NCI-H1105 (cell line): ENCODE measurements around the gene SLC37A2.
"Not testable (repeated sequence)": the region's sequence is repeated elsewhere in the genome, so short reads cannot be mapped to it uniquely, and the experiment has no call there.

Experiments
- DNase-seq: peaks from one replicate; lab custom pipeline; 2025; lab: John Stamatoyannopoulos, UW

SLC37A2 gene

GRCh38 chr11:125062931-125063428 lies at the start of gene SLC37A2:
SLC37A2 (plus strand) TSS chr11:125063305; CDS start chr11:125063368, 63 bp downstream.
- DNase-seq, result peak; percentile 56

GRCh38 chr11:125016413-125016812 lies 46.7 kb upstream of the SLC37A2 start:
- DNase-seq, result no peak

- no peak for DNase-seq
These were observed 42.8 kb upstream of the SLC37A2 start for GRCh38 chr11:125020342-125020741.

GRCh38 chr11:125022551-125022950 lies 40.6 kb upstream of the SLC37A2 start:
- DNase-seq, result no peak

- no peak for DNase-seq
These were observed 37.1 kb upstream of the SLC37A2 start for GRCh38 chr11:125025968-125026367.

- DNase-seq, result not testable (repeated sequence)
These were observed 33.7 kb upstream of the SLC37A2 start for GRCh38 chr11:125029431-125029830.

GRCh38 chr11:125036933-125037332 lies 26.2 kb upstream of the SLC37A2 start:
- DNase-seq, result no peak

GRCh38 chr11:125049164-125049792 lies 13.8 kb upstream of the SLC37A2 start:
- DNase-seq, result no peak

GRCh38 chr11:125052047-125052446 lies 11.1 kb upstream of the SLC37A2 start:
- DNase-seq, result no peak

- DNase-seq, result no peak
These were observed 9.9 kb upstream of the SLC37A2 start for GRCh38 chr11:125053167-125053566.

GRCh38 chr11:125055107-125055715 lies 7.9 kb upstream of the SLC37A2 start:
- no peak for DNase-seq

GRCh38 chr11:125056111-125056510 lies 7.0 kb upstream of the SLC37A2 start:
- not testable (repeated sequence) for DNase-seq

GRCh38 chr11:125056931-125057692 lies 6.0 kb upstream of the SLC37A2 start:
- no peak for DNase-seq

- no peak for DNase-seq
These were observed 5.5 kb upstream of the SLC37A2 start for GRCh38 chr11:125057693-125058016.

GRCh38 chr11:125061281-125061680 lies 1.8 kb upstream of the SLC37A2 start:
- DNase-seq, result no peak

GRCh38 chr11:125062218-125062930 lies 731 bp upstream of the SLC37A2 start:
- no peak for DNase-seq

GRCh38 chr11:125063429-125064043 lies 431 bp downstream of the SLC37A2 start:
- DNase-seq, result no peak

- no peak for DNase-seq
These were observed 965 bp downstream of the SLC37A2 start for GRCh38 chr11:125064070-125064469.

GRCh38 chr11:125068368-125068767 lies 5.3 kb downstream of the SLC37A2 start:
- no peak for DNase-seq

- no peak for DNase-seq
These were observed 5.9 kb downstream of the SLC37A2 start for GRCh38 chr11:125069008-125069407.

GRCh38 chr11:125069796-125070195 lies 6.7 kb downstream of the SLC37A2 start:
- DNase-seq, result no peak

- no peak for DNase-seq
These were observed 7.7 kb downstream of the SLC37A2 start for GRCh38 chr11:125070699-125071254.
